Stomach (tissue), 9 donors: ENCODE measurements around the gene SPC24. TPM values are rescaled to one million over a fixed set of nuclear protein-coding genes. Genes with fewer than 3 reads are reported as not detected.
"Not testable (repeated sequence)": the region's sequence is repeated elsewhere in the genome, so short reads cannot be mapped to it uniquely, and the experiment has no call there.

ENCODE experiments used
- DNase-seq, 2 donors: peaks; one replicate each; pipeline versions ENCODE4 v3.0.0 to v3.0.0-alpha.2; 2013 to 2019
- H3K27ac ChIP-seq, 5 donors: fragments of 200-600 bp in 4 of 5; sonication (generic) in 4 of 5; one replicate each; pipeline ENCODE4 v1.5.1; 2013 to 2019; ENCODE audit warnings: mild to moderate bottlenecking in 1 of 5, moderate library complexity in 1 of 5
- H3K27me3 ChIP-seq, 3 donors: fragments of 200-600 bp; sonication (generic); one replicate each; pipeline ENCODE4 v1.5.1; 2017 to 2019; ENCODE audit warnings: mixed run types in 1 of 3
- H3K36me3 ChIP-seq, 4 donors: fragments of 200-600 bp; sonication (generic); 1 replicate in 3 of 4; 2 replicates in 1 of 4; pipeline ENCODE4 v1.5.1; 2016 to 2019
- H3K4me1 ChIP-seq, 4 donors: fragments of 200-600 bp; sonication (generic); one replicate each; pipeline ENCODE4 v1.5.1; 2016 to 2019
- H3K4me3 ChIP-seq, 4 donors: fragments of 200-600 bp; sonication (generic) in 3 of 4; one replicate each; pipeline ENCODE4 v1.5.1; 2016 to 2019; ENCODE audit warnings: mild to moderate bottlenecking in 1 of 4
- H3K9me3 ChIP-seq, 4 donors: fragments of 200-600 bp; sonication (generic); one replicate each; pipeline ENCODE4 v1.5.1; 2016 to 2019
- EP300 ChIP-seq: sonication (generic); formaldehyde crosslinking; IDR thresholded peaks from one replicate; pipeline ENCODE4 v1.6.1; 2017; ENCODE audit warnings: antibody characterized with exemption
- POLR2A ChIP-seq, 4 donors: fragments of 450-650 bp; IDR thresholded peaks; one replicate each; pipeline ENCODE4 v1.6.1; 2016; ENCODE audit warnings: antibody characterized with exemption in 4 of 4, control low read depth in 2 of 4, mild to moderate bottlenecking in 1 of 4, moderate library complexity in 1 of 4
- POLR2AphosphoS5 ChIP-seq, 3 donors: sonication (generic); formaldehyde crosslinking; IDR thresholded peaks; one replicate each; pipeline ENCODE4 v1.6.1; 2016; ENCODE audit warnings: antibody characterized with exemption in 3 of 3
- WGBS, 5 donors: extraction: QIAGEN DNeasy Blood & Tissue Kit in 3 of 5; methylation state at CpG; one replicate each; pipeline versions ENCODE4 v1.1.5 to v1.1.7; 2013 to 2018; 5-methylcytosine and 5-hydroxymethylcytosine counted together
- intact Hi-C: fragments of 100-400 bp; cut with DNase I; formaldehyde crosslinking; loops from one replicate; pipeline ENCODE4 v1.15.1; 2023; ENCODE audit warnings: low total_unique reads
- polyA plus RNA-seq, 3 donors: library from polyadenylated mRNA; stranded (reverse); fragments of 200-250 nt; gene quantifications; one replicate each; pipeline ENCODE4 v1.2.3, GENCODE V29; 2013
- total RNA-seq, 5 donors: library from RNA; depleted of rRNA; stranded (reverse); fragments of >200 nt; gene quantifications; one replicate each; pipeline versions ENCODE4 v1.1.0 to v1.2.3, GENCODE V29; 2014 to 2016
- TF ChIP-seq, protein P1 (sequence below), 7 experiments: fragments of 450-650 bp in 4 of 7; fragments of 200-600 bp in 3 of 7; sonication (generic) in 3 of 7; IDR thresholded peaks; one replicate each; pipeline ENCODE4 v1.5.1; 2016 to 2019; ENCODE audit warnings: antibody characterized with exemption in 7 of 7, control low read depth in 2 of 7, mild to moderate bottlenecking in 1 of 7
- donor health status: healthy with polysubstance abuse.
- donor health status: Bipolar disorder and iron deficiency.
- donor health status: healthy.

SPC24 gene
- total and polyA plus RNA-seq, 8 donors = 3.7 to 20.4 (median 9.2) TPM; not detected in 2

GRCh38 chr19:11127905-11128304, 27.7 kb downstream of the SPC24 start:
- H3K4me1 ChIP-seq = peaks cover 7 to 33% (median 12%) of the 10 kb centered on the region in 4 donors
- TF ChIP-seq POLR2AphosphoS5 (IDR thresholded peaks at IDR 0.05) (no peak), EP300 (no peak), POLR2A (IDR thresholded peaks at IDR 0.05) (no peak)
- TF ChIP-seq, protein P1, sequence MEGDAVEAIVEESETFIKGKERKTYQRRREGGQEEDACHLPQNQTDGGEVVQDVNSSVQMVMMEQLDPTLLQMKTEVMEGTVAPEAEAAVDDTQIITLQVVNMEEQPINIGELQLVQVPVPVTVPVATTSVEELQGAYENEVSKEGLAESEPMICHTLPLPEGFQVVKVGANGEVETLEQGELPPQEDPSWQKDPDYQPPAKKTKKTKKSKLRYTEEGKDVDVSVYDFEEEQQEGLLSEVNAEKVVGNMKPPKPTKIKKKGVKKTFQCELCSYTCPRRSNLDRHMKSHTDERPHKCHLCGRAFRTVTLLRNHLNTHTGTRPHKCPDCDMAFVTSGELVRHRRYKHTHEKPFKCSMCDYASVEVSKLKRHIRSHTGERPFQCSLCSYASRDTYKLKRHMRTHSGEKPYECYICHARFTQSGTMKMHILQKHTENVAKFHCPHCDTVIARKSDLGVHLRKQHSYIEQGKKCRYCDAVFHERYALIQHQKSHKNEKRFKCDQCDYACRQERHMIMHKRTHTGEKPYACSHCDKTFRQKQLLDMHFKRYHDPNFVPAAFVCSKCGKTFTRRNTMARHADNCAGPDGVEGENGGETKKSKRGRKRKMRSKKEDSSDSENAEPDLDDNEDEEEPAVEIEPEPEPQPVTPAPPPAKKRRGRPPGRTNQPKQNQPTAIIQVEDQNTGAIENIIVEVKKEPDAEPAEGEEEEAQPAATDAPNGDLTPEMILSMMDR (IDR thresholded peaks at IDR 0.05) = no peak
- H3K27me3 ChIP-seq = no peaks in the 10 kb centered on the region
- no peaks in the 10 kb centered on the region for H3K9me3 ChIP-seq
- no peak overlapping the region for H3K4me3 ChIP-seq
- intact Hi-C loops = no loop called here
- H3K27ac ChIP-seq = peak overlapping the region in 1 of 5 donors; percentile 37
- no peak for DNase-seq
- whole genome bisulfite sequencing, 5 donors = 82 to 93% (median 90%) methylated on average over 15 of the region's 15 CpGs
- peaks cover 56 to 99% (median 92%) of the 10 kb centered on the region in 4 donors for H3K36me3 ChIP-seq

DNA sequence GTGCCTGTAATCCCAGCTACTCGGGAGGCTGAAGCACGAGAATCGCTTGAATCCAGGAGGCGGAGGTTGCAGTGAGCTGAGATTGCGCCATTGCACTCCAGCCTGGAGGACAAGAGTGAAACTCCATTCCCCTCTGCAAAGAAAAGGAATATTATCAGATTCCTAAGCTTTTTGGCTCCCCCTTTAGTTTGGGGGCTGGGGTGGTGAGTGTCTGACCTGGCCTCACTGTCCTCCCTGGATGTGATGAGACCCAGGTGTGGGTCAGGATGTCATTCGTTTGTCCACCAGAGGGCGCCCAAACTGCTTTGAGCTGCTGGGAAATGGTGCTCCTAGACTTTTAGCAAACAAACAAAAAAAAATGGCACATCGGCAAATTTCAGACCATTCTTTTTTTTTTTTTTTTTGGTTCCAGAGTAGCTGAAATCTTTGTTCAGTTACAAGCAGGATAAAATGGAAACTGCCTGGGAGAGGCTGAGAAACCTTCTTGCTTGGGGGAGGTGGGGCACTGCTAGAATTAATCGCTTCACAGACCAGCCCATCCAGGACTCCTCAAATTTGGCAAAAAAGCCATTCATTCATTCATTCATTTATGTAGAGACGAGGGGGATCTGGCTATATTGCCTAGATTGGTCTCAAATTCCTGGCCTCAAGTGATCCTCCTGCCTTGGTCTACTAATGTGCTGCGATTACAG, 29.4 kb downstream of the SPC24 start:
- H3K4me3 ChIP-seq = no peak overlapping the region
- H3K4me1 ChIP-seq = peaks cover 7 to 29% (median 12%) of the 10 kb centered on the region in 4 donors
- no peaks in the 10 kb centered on the region for H3K9me3 ChIP-seq
- intact Hi-C loops = no loop called here
- DNase-seq = peak; percentile 84 to 91
- no peaks in the 10 kb centered on the region for H3K27me3 ChIP-seq
- no peak for TF ChIP-seq POLR2A (IDR thresholded peaks at IDR 0.05)
- TF ChIP-seq, protein P1 (IDR thresholded peaks at IDR 0.05) = peak in 5 of 7 experiments; percentile 42 to 78 (median 70)
- TF ChIP-seq POLR2AphosphoS5 (IDR thresholded peaks at IDR 0.05) = peak; percentile 22 to 60 (median 40)
- no peak for TF ChIP-seq EP300
- peaks cover 49 to 98% (median 92%) of the 10 kb centered on the region in 4 donors for H3K36me3 ChIP-seq
- peak overlapping the region in 3 of 5 donors; percentile 21 to 50 (median 43) for H3K27ac ChIP-seq
- WGBS, 5 donors = 57 to 65% (median 62%) methylated on average over 11 of the region's 11 CpGs

GRCh38 chr19:11124157-11124556, 31.4 kb downstream of the SPC24 start:
- intact Hi-C loops = loop anchor here (5.0 kb wide), 1 partner anchor 87 kb away; no protein-coding TSS in a partner anchor
- not testable (repeated sequence) for H3K4me1 ChIP-seq, H3K27me3 ChIP-seq, H3K4me3 ChIP-seq, H3K27ac ChIP-seq, DNase-seq, H3K9me3 ChIP-seq
- H3K36me3 ChIP-seq = peaks cover 55 to 98% (median 92%) of the 10 kb centered on the region in 4 donors
- WGBS, 5 donors = 94 to 98% (median 97%) methylated on average over 3 to 4 of the region's 4 CpGs

- TF ChIP-seq POLR2AphosphoS5 (IDR thresholded peaks at IDR 0.05) (no peak), POLR2A (IDR thresholded peaks at IDR 0.05) (no peak), EP300 (no peak)
- TF ChIP-seq, protein P1 (IDR thresholded peaks at IDR 0.05) = no peak
- 78 to 87% (median 84%) methylated on average over 7 to 13 of the region's 13 CpGs for WGBS, 5 donors
- H3K27me3 ChIP-seq = no peaks in the 10 kb centered on the region
Observed at GRCh38 chr19:11123114-11123513, 32.5 kb downstream of the SPC24 start.

DNA sequence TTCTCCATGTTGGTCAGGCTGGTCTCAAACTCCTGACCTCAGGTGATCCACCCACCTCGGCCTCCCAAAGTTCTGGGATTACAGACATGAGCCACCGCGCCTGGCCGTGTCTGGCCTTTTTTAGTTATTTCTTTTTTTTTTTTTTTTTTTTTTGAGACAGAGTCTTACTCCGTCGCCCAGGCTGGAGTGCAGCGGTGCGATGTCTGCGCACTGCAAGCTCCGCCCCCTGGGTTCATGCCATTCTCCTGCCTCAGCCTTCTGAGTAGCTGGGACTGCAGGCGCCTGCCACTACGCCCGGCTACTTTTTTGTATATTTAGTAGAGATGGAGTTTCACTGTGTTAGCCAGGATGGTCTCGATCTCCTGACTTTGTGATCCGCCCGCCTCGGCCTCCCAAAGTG, 33.6 kb downstream of the SPC24 start:
- intact Hi-C loops = loop anchor here (5.0 kb wide), 1 partner anchor 85 kb away; no protein-coding TSS in a partner anchor
- H3K4me1 ChIP-seq, H3K9me3 ChIP-seq, H3K27ac ChIP-seq, H3K27me3 ChIP-seq, DNase-seq, H3K4me3 ChIP-seq: not testable (repeated sequence)
- 90 to 97% (median 93%) methylated on average over 13 to 17 of the region's 17 CpGs for WGBS, 5 donors
- H3K36me3 ChIP-seq = peaks cover 54 to 97% (median 92%) of the 10 kb centered on the region in 4 donors

More at GRCh38 chr19:11123114-11123513, 32.5 kb downstream of the SPC24 start:
- H3K36me3 ChIP-seq = peaks cover 53 to 97% (median 92%) of the 10 kb centered on the region in 4 donors
- no peak overlapping the region for H3K27ac ChIP-seq
- no peak overlapping the region for H3K4me3 ChIP-seq
- H3K9me3 ChIP-seq = no peaks in the 10 kb centered on the region
- DNase-seq = no peak
- intact Hi-C loops = loop anchor here (5.0 kb wide), 1 partner anchor 86 kb away; no protein-coding TSS in a partner anchor
- H3K4me1 ChIP-seq = peaks cover 0 to 8% (median 5%) of the 10 kb centered on the region in 4 donors
